HFFc6 (cell line): Measurements from ENCODE around the gene DNAJC10. TPM values are rescaled to one million over a fixed set of nuclear protein-coding genes. Genes with fewer than 3 reads are reported as not detected.
"Not testable (repeated sequence)": the region's sequence is repeated elsewhere in the genome, so short reads cannot be mapped to it uniquely, and the experiment has no call there.

Experiments used
- DNase-seq: peaks from one replicate; pipeline ENCODE4 v3.0.0-alpha.2; 2018
- H3K27ac Mint-ChIP-seq: 2 replicates; pipeline ENCODE4 v1.8.0; 2020; ENCODE audit warnings: mild to moderate bottlenecking, mixed read lengths
- H3K27me3 Mint-ChIP-seq: 2 replicates; pipeline ENCODE4 v1.8.0; 2021; ENCODE audit warnings: mild to moderate bottlenecking, moderate library complexity, mixed read lengths; ENCODE audit not compliant: insufficient read depth
- H3K36me3 Mint-ChIP-seq: 2 replicates; pipeline ENCODE4 v1.8.0; 2021; ENCODE audit warnings: low read depth, mixed read lengths
- H3K4me1 Mint-ChIP-seq: 2 replicates; pipeline ENCODE4 v1.8.0; 2020; ENCODE audit warnings: low read depth, mixed read lengths
- H3K4me3 Mint-ChIP-seq: 2 replicates; pipeline ENCODE4 v1.8.0; 2020; ENCODE audit warnings: mild to moderate bottlenecking, moderate library complexity, mixed read lengths
- H3K9me3 Mint-ChIP-seq: 2 replicates; pipeline ENCODE4 v1.8.0; 2020; ENCODE audit warnings: mild to moderate bottlenecking, mixed read lengths
- total RNA-seq, 6 experiments: library from RNA; stranded (reverse); fragmentation: NEBNext Ultra II Directional; extraction: Animal tissue kit (Norgen Biotek cat#: 25700); gene quantifications; 2 replicates in 1 of 6; 3 replicates in 5 of 6; pipeline ENCODE4 v1.2.3, GENCODE V29; 2021
- TF ChIP-seq, protein P1 (sequence below): fragments of 200-600 bp; sonication (generic); IDR thresholded peaks from 2 replicates; pipeline ENCODE4 v1.5.0; 2021; ENCODE audit warnings: antibody characterized with exemption, mild to moderate bottlenecking

DNAJC10 gene
- total RNA-seq, 6 experiments from 2014 or later: 128 to 137 (median 131) TPM

GRCh38 chr2:182733572-182733971 is 17.5 kb downstream of the DNAJC10 start:
- H3K9me3 Mint-ChIP-seq: no peaks in the 10 kb centered on the region
- TF ChIP-seq, protein P1, sequence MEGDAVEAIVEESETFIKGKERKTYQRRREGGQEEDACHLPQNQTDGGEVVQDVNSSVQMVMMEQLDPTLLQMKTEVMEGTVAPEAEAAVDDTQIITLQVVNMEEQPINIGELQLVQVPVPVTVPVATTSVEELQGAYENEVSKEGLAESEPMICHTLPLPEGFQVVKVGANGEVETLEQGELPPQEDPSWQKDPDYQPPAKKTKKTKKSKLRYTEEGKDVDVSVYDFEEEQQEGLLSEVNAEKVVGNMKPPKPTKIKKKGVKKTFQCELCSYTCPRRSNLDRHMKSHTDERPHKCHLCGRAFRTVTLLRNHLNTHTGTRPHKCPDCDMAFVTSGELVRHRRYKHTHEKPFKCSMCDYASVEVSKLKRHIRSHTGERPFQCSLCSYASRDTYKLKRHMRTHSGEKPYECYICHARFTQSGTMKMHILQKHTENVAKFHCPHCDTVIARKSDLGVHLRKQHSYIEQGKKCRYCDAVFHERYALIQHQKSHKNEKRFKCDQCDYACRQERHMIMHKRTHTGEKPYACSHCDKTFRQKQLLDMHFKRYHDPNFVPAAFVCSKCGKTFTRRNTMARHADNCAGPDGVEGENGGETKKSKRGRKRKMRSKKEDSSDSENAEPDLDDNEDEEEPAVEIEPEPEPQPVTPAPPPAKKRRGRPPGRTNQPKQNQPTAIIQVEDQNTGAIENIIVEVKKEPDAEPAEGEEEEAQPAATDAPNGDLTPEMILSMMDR: no peak
- DNase-seq: no peak
- H3K27ac Mint-ChIP-seq: no peak overlapping the region
- no peaks in the 10 kb centered on the region for H3K4me1 Mint-ChIP-seq
- H3K36me3 Mint-ChIP-seq: no peaks in the 10 kb centered on the region; the same call in 1 of the 2 replicates
- no peak overlapping the region for H3K4me3 Mint-ChIP-seq
- no peaks in the 10 kb centered on the region for H3K27me3 Mint-ChIP-seq

DNA sequence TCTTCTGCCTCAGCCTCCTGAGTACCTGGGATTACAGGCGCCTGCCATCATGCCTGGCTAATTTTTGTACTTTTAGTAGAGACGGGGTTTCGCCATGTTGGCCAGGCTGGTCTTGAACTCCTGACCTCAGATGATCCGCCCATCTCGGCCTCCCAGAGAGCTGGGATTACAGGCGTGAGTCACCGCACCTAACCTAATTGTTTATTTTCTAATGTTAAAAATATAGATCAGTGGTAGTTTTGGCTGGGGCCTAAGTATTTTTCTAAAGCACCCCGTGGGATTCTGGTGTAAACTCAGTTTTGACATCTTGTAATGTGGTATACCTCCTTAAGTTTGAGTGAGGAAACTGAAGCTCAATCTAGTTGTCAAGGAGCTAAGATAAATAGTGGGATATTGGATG is 20.8 kb downstream of the DNAJC10 start:
- not testable (repeated sequence) for H3K9me3 Mint-ChIP-seq, H3K4me1 Mint-ChIP-seq, H3K36me3 Mint-ChIP-seq, H3K27me3 Mint-ChIP-seq, H3K27ac Mint-ChIP-seq, H3K4me3 Mint-ChIP-seq, DNase-seq

GRCh38 chr2:182740701-182741100 is 24.6 kb downstream of the DNAJC10 start:
- Mint-ChIP-seq H3K9me3 (no peaks in the 10 kb centered on the region), H3K4me3 (no peak overlapping the region), H3K27me3 (no peaks in the 10 kb centered on the region), H3K4me1 (no peaks in the 10 kb centered on the region), H3K27ac (no peak overlapping the region), H3K36me3 (peaks cover 24% of the 10 kb centered on the region)
- DNase-seq: no peak
- TF ChIP-seq, protein P1: no peak

GRCh38 chr2:182741620-182742019 is 25.6 kb downstream of the DNAJC10 start:
- H3K9me3 Mint-ChIP-seq: no peaks in the 10 kb centered on the region
- H3K27me3 Mint-ChIP-seq: no peaks in the 10 kb centered on the region
- TF ChIP-seq, protein P1: no peak
- no peak for DNase-seq
- peaks cover 34% of the 10 kb centered on the region for H3K36me3 Mint-ChIP-seq
- H3K27ac Mint-ChIP-seq: no peak overlapping the region
- no peaks in the 10 kb centered on the region for H3K4me1 Mint-ChIP-seq
- H3K4me3 Mint-ChIP-seq: no peak overlapping the region

- DNase-seq: no peak
- Mint-ChIP-seq H3K9me3 (no peaks in the 10 kb centered on the region), H3K4me3 (no peak overlapping the region), H3K27ac (no peak overlapping the region), H3K4me1 (no peaks in the 10 kb centered on the region), H3K36me3 (peaks cover 35% of the 10 kb centered on the region), H3K27me3 (no peaks in the 10 kb centered on the region)
- TF ChIP-seq, protein P1: no peak
Observed at GRCh38 chr2:182744490-182744889, 28.4 kb downstream of the DNAJC10 start.

GRCh38 chr2:182745061-182745460 is 29.0 kb downstream of the DNAJC10 start:
- no peak for DNase-seq
- Mint-ChIP-seq H3K4me3 (no peak overlapping the region), H3K27me3 (no peaks in the 10 kb centered on the region), H3K27ac (no peak overlapping the region), H3K9me3 (no peaks in the 10 kb centered on the region), H3K36me3 (peaks cover 41% of the 10 kb centered on the region), H3K4me1 (no peaks in the 10 kb centered on the region)
- TF ChIP-seq, protein P1: no peak

- H3K4me3 Mint-ChIP-seq, DNase-seq, H3K27ac Mint-ChIP-seq, H3K27me3 Mint-ChIP-seq, H3K4me1 Mint-ChIP-seq, H3K9me3 Mint-ChIP-seq: not testable (repeated sequence)
- H3K36me3 Mint-ChIP-seq: peaks cover 44% of the 10 kb centered on the region
Observed at GRCh38 chr2:182745894-182746293, 29.8 kb downstream of the DNAJC10 start.
